ENCODE measurements around the gene BEND3. TPM values are rescaled to one million over a fixed set of nuclear protein-coding genes. Genes with fewer than 3 reads are reported as not detected.

BEND3 gene
- total and polyA plus RNA-seq, 2 of the 8 experiments (the other 6 are each of a cell fraction or from before 2014, with no cell fraction given) = 25.2 to 38.8 TPM

- TF ChIP-seq CHD7 (IDR thresholded peaks at IDR 0.05; ENCODE audit: insufficient replicate concordance, low read length) = no peak
- no peak for TF ChIP-seq POLR2AphosphoS5 (IDR thresholded peaks at IDR 0.05; ENCODE audit: low read depth, low read length)
- no peak for TF ChIP-seq POLR2A (IDR thresholded peaks at IDR 0.05; ENCODE audit: control extremely low read depth in 1 of 2, low read depth in 2 of 2, low read length in 2 of 2)
- no peak for TF ChIP-seq NANOG (IDR thresholded peaks at IDR 0.05; ENCODE audit: insufficient read depth, low read depth, low read length, poor library complexity, severe bottlenecking)
- no peak for TF ChIP-seq CHD1 (IDR thresholded peaks at IDR 0.05; ENCODE audit: low read depth, low read length)
- TF ChIP-seq ZNF274 (IDR thresholded peaks at IDR 0.05; ENCODE audit: borderline replicate concordance, extremely low read depth, low read length) = no peak
- no peak for TF ChIP-seq BACH1 (IDR thresholded peaks at IDR 0.05; ENCODE audit: low read length)
- TF ChIP-seq HDAC6 (IDR thresholded peaks at IDR 0.05; ENCODE audit: low read depth, low read length) = no peak
- TF ChIP-seq SIRT6 (IDR thresholded peaks at IDR 0.05; ENCODE audit: low read length) = no peak
- TF ChIP-seq KDM4A (IDR thresholded peaks at IDR 0.05; ENCODE audit: low read depth, low read length, severe bottlenecking) = no peak
- TF ChIP-seq TCF12 (IDR thresholded peaks at IDR 0.05; ENCODE audit: low read depth, low read length) = no peak
- TF ChIP-seq MAFK (IDR thresholded peaks at IDR 0.05; ENCODE audit: low read depth, low read length) = no peak
- no peak for TF ChIP-seq CHD2 (IDR thresholded peaks at IDR 0.05; ENCODE audit: low read length)
- no peak for TF ChIP-seq JUN (IDR thresholded peaks at IDR 0.05; ENCODE audit: low read depth, low read length)
Measured at GRCh38 chr6:107101211-107101610, 14.1 kb downstream of the BEND3 start (continued).
